Gastroesophageal sphincter (tissue), 4 donors: ENCODE data around the gene TMEM221. TPM values are rescaled to one million over a fixed set of nuclear protein-coding genes. Genes with fewer than 3 reads are reported as not detected.

ENCODE experiments used
- ATAC-seq: fragments of 150-250 bp; one replicate; pipeline ENCODE4 v1.9.1; 2016; ENCODE audit warnings: mild to moderate bottlenecking, moderate library complexity
- H3K27ac ChIP-seq, 4 donors: fragments of 200-600 bp; sonication (generic) in 3 of 4; 1 replicate in 3 of 4; 2 replicates in 1 of 4; pipeline ENCODE4 v1.5.1; 2016 to 2019
- H3K27me3 ChIP-seq: fragments of 200-600 bp; sonication (generic); one replicate; pipeline ENCODE4 v1.5.1; 2019
- H3K36me3 ChIP-seq, 2 donors: fragments of 200-600 bp; sonication (generic); one replicate each; pipeline ENCODE4 v1.5.1; 2019; ENCODE audit warnings: control low read depth in 1 of 2
- H3K4me1 ChIP-seq, 3 donors: fragments of 200-600 bp; sonication (generic); 1 replicate in 2 of 3; 2 replicates in 1 of 3; pipeline ENCODE4 v1.5.1; 2016 to 2019; ENCODE audit warnings: control low read depth in 2 of 3
- H3K4me3 ChIP-seq, 2 donors: fragments of 200-600 bp; sonication (generic); one replicate each; pipeline ENCODE4 v1.5.1; 2019; ENCODE audit warnings: mild to moderate bottlenecking in 1 of 2, moderate library complexity in 1 of 2
- H3K9me3 ChIP-seq, 3 donors: fragments of 200-600 bp; sonication (generic); one replicate each; pipeline ENCODE4 v1.5.1; 2017 to 2019; ENCODE audit warnings: control low read depth in 2 of 3
- CTCF ChIP-seq, 4 experiments: fragments of 200-600 bp in 2 of 4; fragments of 450-650 bp in 2 of 4; sonication (generic) in 1 of 4; IDR thresholded peaks; one replicate each; pipeline ENCODE4 v1.5.1; 2017 to 2019; ENCODE audit warnings: antibody characterized with exemption in 4 of 4, mild to moderate bottlenecking in 2 of 4, moderate library complexity in 2 of 4
- EP300 ChIP-seq: sonication (generic); formaldehyde crosslinking; IDR thresholded peaks from one replicate; pipeline ENCODE4 v1.6.1; 2017; ENCODE audit warnings: antibody characterized with exemption, mild to moderate bottlenecking
- POLR2A ChIP-seq, 2 donors: fragments of 450-650 bp; IDR thresholded peaks; one replicate each; pipeline ENCODE4 v1.6.1; 2017; ENCODE audit warnings: antibody characterized with exemption in 2 of 2, mild to moderate bottlenecking in 2 of 2, moderate library complexity in 1 of 2
- POLR2AphosphoS5 ChIP-seq: sonication (generic); formaldehyde crosslinking; IDR thresholded peaks from one replicate; pipeline ENCODE4 v1.6.1; 2017; ENCODE audit warnings: antibody characterized with exemption
- WGBS, 2 donors: methylation state at CpG; one replicate each; pipeline ENCODE4 v1.1.5; 2018; ENCODE audit warnings: low coverage in 1 of 2; 5-methylcytosine and 5-hydroxymethylcytosine counted together
- total RNA-seq, 4 donors: library from RNA; depleted of rRNA; stranded (reverse); fragments of >200 nt; gene quantifications; one replicate each; pipeline ENCODE4 v1.1.0, GENCODE V29; 2016

The TMEM221 gene
- total RNA-seq, 4 donors from 2014 or later: 0.46 to 1.3 TPM; not detected in 2

- 84 to 90% methylated on average over 2 to 9 of the region's 20 CpGs for WGBS, 2 donors
- peaks cover 0 to 22% (median 2%) of the 10 kb centered on the region in 3 donors for H3K4me1 ChIP-seq
- no peaks in the 10 kb centered on the region for H3K9me3 ChIP-seq
- H3K27me3 ChIP-seq: no peaks in the 10 kb centered on the region
- no peak overlapping the region for H3K4me3 ChIP-seq
- TF ChIP-seq EP300: no peak
- TF ChIP-seq POLR2AphosphoS5: no peak
- TF ChIP-seq CTCF (IDR thresholded peaks at IDR 0.05): no peak
- TF ChIP-seq POLR2A (IDR thresholded peaks at IDR 0.05): no peak
- ATAC-seq: no peak
- peaks cover 0 to 16% of the 10 kb centered on the region in 2 donors for H3K36me3 ChIP-seq
- H3K27ac ChIP-seq: no peak overlapping the region
These were observed 24.8 kb downstream of the TMEM221 start for GRCh38 chr19:17423429-17424208.

- Histone ChIP-seq H3K4me1 (peaks cover 0 to 22% (median 2%) of the 10 kb centered on the region in 3 donors), H3K4me3 (no peak overlapping the region), H3K27ac (no peak overlapping the region), H3K36me3 (peaks cover 0 to 16% of the 10 kb centered on the region in 2 donors), H3K9me3 (no peaks in the 10 kb centered on the region), H3K27me3 (peaks cover under 1% of the 10 kb centered on the region)
- WGBS, 2 donors: 90 to 96% methylated on average over 4 of the region's 4 CpGs
- no peak for TF ChIP-seq CTCF (IDR thresholded peaks at IDR 0.05)
- TF ChIP-seq POLR2A (IDR thresholded peaks at IDR 0.05): no peak
- no peak for TF ChIP-seq EP300
- no peak for TF ChIP-seq POLR2AphosphoS5
- no peak for ATAC-seq
These were observed 26.5 kb downstream of the TMEM221 start for GRCh38 chr19:17421942-17422341.

- no peaks in the 10 kb centered on the region for H3K9me3 ChIP-seq
- 14 to 25% methylated on average over 4 to 11 of the region's 25 CpGs for WGBS, 2 donors
- peaks cover 6% of the 10 kb centered on the region for H3K27me3 ChIP-seq
- H3K27ac ChIP-seq: peak overlapping the region in 3 of 4 donors; percentile 67 to 85 (median 82)
- H3K4me1 ChIP-seq: peaks cover 0 to 22% (median 2%) of the 10 kb centered on the region in 3 donors
- ATAC-seq: no peak
- H3K36me3 ChIP-seq: peaks cover 0 to 16% of the 10 kb centered on the region in 2 donors
- TF ChIP-seq POLR2A (IDR thresholded peaks at IDR 0.05): no peak
- TF ChIP-seq CTCF (IDR thresholded peaks at IDR 0.05): no peak
- TF ChIP-seq POLR2AphosphoS5: no peak
- TF ChIP-seq EP300: no peak
- peak overlapping the region; percentile 73 to 86 for H3K4me3 ChIP-seq
These were observed 28.0 kb downstream of the TMEM221 start for GRCh38 chr19:17420475-17420924.

GRCh38 chr19:17419621-17420474, 28.6 kb downstream of the TMEM221 start, which contains the start of gene MVB12A:
Gene MVB12A (plus strand): TSS chr19:17420047. CDS start chr19:17420136, 89 bp downstream.
- peaks cover 0 to 16% of the 10 kb centered on the region in 2 donors for H3K36me3 ChIP-seq
- ATAC-seq: peak; percentile 98
- peaks cover 6% of the 10 kb centered on the region for H3K27me3 ChIP-seq
- H3K27ac ChIP-seq: peak within 1 kb of the TSS; percentile 56 to 85 (median 82)
- WGBS, 2 donors: 0% methylated on average over 1 to 11 of the region's 85 CpGs
- TF ChIP-seq POLR2AphosphoS5 (peak; percentile 79), POLR2A (IDR thresholded peaks at IDR 0.05) (peak in 1 of 2 donors; percentile 9), CTCF (IDR thresholded peaks at IDR 0.05) (peak in 1 of 4 experiments; percentile 23), EP300 (no peak)
- peaks cover 0 to 20% (median 2%) of the 10 kb centered on the region in 3 donors for H3K4me1 ChIP-seq
- H3K9me3 ChIP-seq: no peaks in the 10 kb centered on the region
- peak within 1 kb of the TSS; percentile 73 to 86 for H3K4me3 ChIP-seq
